Loucy (cell line): Measurements from ENCODE around the gene FHIT.

Source experiments
- H2AFZ ChIP-seq: fragments of 200-600 bp; sonication (generic); 2 replicates; pipeline ENCODE4 v1.6.0; 2016; ENCODE audit warnings: antibody characterized with exemption, mild to moderate bottlenecking, low read length, moderate library complexity
- H3F3A ChIP-seq: fragments of 200-600 bp; 2 replicates; pipeline ENCODE4 v1.6.0; 2016; ENCODE audit warnings: antibody characterized with exemption, low read depth, mild to moderate bottlenecking
- H3K27me3 ChIP-seq: fragments of 200-600 bp; sonication (generic); 2 replicates; pipeline ENCODE4 v1.6.1; 2014; ENCODE audit warnings: low read length, mild to moderate bottlenecking; ENCODE audit not compliant: insufficient read depth, poor library complexity, severe bottlenecking
- H3K36me3 ChIP-seq: fragments of 200-600 bp; sonication (generic); 2 replicates; pipeline ENCODE4 v1.6.1; 2016; ENCODE audit warnings: low read length; ENCODE audit not compliant: insufficient read depth
- H3K4me1 ChIP-seq: fragments of 200-600 bp; sonication (generic); 2 replicates; pipeline ENCODE4 v1.5.1; 2014; ENCODE audit warnings: low read length, mild to moderate bottlenecking; ENCODE audit not compliant: insufficient read depth, poor library complexity, severe bottlenecking
- H3K4me2 ChIP-seq: fragments of 200-600 bp; sonication (generic); 2 replicates; pipeline ENCODE4 v1.6.0; 2014; ENCODE audit warnings: antibody characterized with exemption, low read length, low read depth, mild to moderate bottlenecking; ENCODE audit not compliant: poor library complexity, severe bottlenecking
- H3K4me3 ChIP-seq: fragments of 200-600 bp; sonication (generic); 2 replicates; pipeline ENCODE4 v1.5.1; 2014; ENCODE audit warnings: low read length, mild to moderate bottlenecking, mixed read lengths; ENCODE audit not compliant: poor library complexity, severe bottlenecking
- H3K79me2 ChIP-seq: fragments of 200-600 bp; sonication (generic); 2 replicates; pipeline ENCODE4 v1.6.1; 2014; ENCODE audit warnings: low read length; ENCODE audit not compliant: insufficient read depth
- H3K9ac ChIP-seq: fragments of 200-600 bp; sonication (generic); 2 replicates; pipeline ENCODE4 v1.6.0; 2014; ENCODE audit warnings: mild to moderate bottlenecking, low read depth, low read length, moderate library complexity; ENCODE audit not compliant: poor library complexity, severe bottlenecking
- H3K9me2 ChIP-seq: fragments of 200-600 bp; sonication (generic); replicated peaks from 2 replicates; pipeline ENCODE4 v1.6.1; 2016; ENCODE audit warnings: low read depth, low read length, mixed read lengths
- H3K9me3 ChIP-seq: fragments of 200-600 bp; sonication (generic); 2 replicates; pipeline ENCODE4 v1.6.1; 2014; ENCODE audit warnings: mild to moderate bottlenecking, antibody characterized with exemption, low read length, low read depth; ENCODE audit not compliant: insufficient read depth
- H4K20me1 ChIP-seq: fragments of 200-600 bp; sonication (generic); 2 replicates; pipeline ENCODE4 v1.6.0; 2014; ENCODE audit warnings: antibody characterized with exemption, low read length, mild to moderate bottlenecking; ENCODE audit not compliant: insufficient read depth, poor library complexity, severe bottlenecking
- CTCF ChIP-seq: fragments of 200-600 bp; sonication (generic); conservative IDR thresholded peaks from 2 replicates; pipeline ENCODE4 v1.5.1; 2014; ENCODE audit warnings: mild to moderate bottlenecking, antibody characterized with exemption, low read length
- EZH2phosphoT487 ChIP-seq: fragments of 200-600 bp; IDR thresholded peaks from 2 replicates; pipeline ENCODE4 v1.6.1; 2018; ENCODE audit warnings: antibody characterized with exemption, mild to moderate bottlenecking, moderate library complexity, borderline replicate concordance

FHIT gene

GRCh38 chr3:60867200-60867599 is 384.1 kb downstream of the FHIT start:
- Histone ChIP-seq H3K4me2 (no peak overlapping the region), H3K27me3 (no peaks in the 10 kb centered on the region), H3K9me2 (no peaks in the 10 kb centered on the region)

GRCh38 chr3:60856257-60857046 is 394.8 kb downstream of the FHIT start:
- Histone ChIP-seq H3K4me1 (no peaks in the 10 kb centered on the region), H3K9ac (no peak overlapping the region), H3F3A (no peaks in the 10 kb centered on the region), H3K27me3 (no peaks in the 10 kb centered on the region), H3K9me2 (no peaks in the 10 kb centered on the region), H3K4me2 (no peak overlapping the region), H2AFZ (no peak overlapping the region), H3K36me3 (no peaks in the 10 kb centered on the region), H3K9me3 (no peaks in the 10 kb centered on the region), H3K4me3 (no peak overlapping the region), H4K20me1 (no peaks in the 10 kb centered on the region), H3K79me2 (no peaks in the 10 kb centered on the region)
- TF ChIP-seq EZH2phosphoT487 (no peak), CTCF (no peak)

More at GRCh38 chr3:60867200-60867599, 384.1 kb downstream of the FHIT start:
- Histone ChIP-seq H2AFZ (no peak overlapping the region), H3K36me3 (no peaks in the 10 kb centered on the region), H3K9ac (no peak overlapping the region), H3K4me1 (no peaks in the 10 kb centered on the region), H3K4me3 (no peak overlapping the region), H3F3A (no peaks in the 10 kb centered on the region), H3K79me2 (no peaks in the 10 kb centered on the region), H3K9me3 (no peaks in the 10 kb centered on the region), H4K20me1 (no peaks in the 10 kb centered on the region)
- TF ChIP-seq EZH2phosphoT487 (no peak), CTCF (no peak)

- no peak overlapping the region for H3K9ac ChIP-seq
- H3K9me3 ChIP-seq = no peaks in the 10 kb centered on the region
- H3K79me2 ChIP-seq = no peaks in the 10 kb centered on the region
- H2AFZ ChIP-seq = no peak overlapping the region
- TF ChIP-seq CTCF (no peak), EZH2phosphoT487 (no peak)
- no peaks in the 10 kb centered on the region for H3F3A ChIP-seq
- no peak overlapping the region for H3K4me2 ChIP-seq
- no peaks in the 10 kb centered on the region for H3K36me3 ChIP-seq
- no peaks in the 10 kb centered on the region for H3K4me1 ChIP-seq
- no peaks in the 10 kb centered on the region for H3K9me2 ChIP-seq
- H3K27me3 ChIP-seq = no peaks in the 10 kb centered on the region
- H4K20me1 ChIP-seq = no peaks in the 10 kb centered on the region
- H3K4me3 ChIP-seq = no peak overlapping the region
Measured at GRCh38 chr3:60855250-60855649, 396.0 kb downstream of the FHIT start.
